Neuronal stem cell (in vitro differentiated cells): ENCODE data around the gene PARD3.

Source experiments
- DNase-seq: peaks from one replicate; pipeline ENCODE4 v3.0.0-alpha.2; 2013; ENCODE audit warnings: low spot score
- H2AFZ ChIP-seq: one replicate; pipeline ENCODE4 v1.6.1; 2013; ENCODE audit warnings: mild to moderate bottlenecking, low read length, inconsistent platforms
- H2AK5ac ChIP-seq: 2 replicates; pipeline ENCODE4 v1.6.1; 2013; ENCODE audit warnings: low read depth, mild to moderate bottlenecking, inconsistent platforms, low read length, moderate library complexity, mixed read lengths
- H2BK120ac ChIP-seq: 2 replicates; pipeline ENCODE4 v1.6.1; 2013; ENCODE audit warnings: low read depth, mild to moderate bottlenecking, inconsistent platforms, low read length, moderate library complexity, mixed read lengths
- H2BK12ac ChIP-seq: one replicate; pipeline ENCODE4 v1.6.1; 2013; ENCODE audit warnings: low read length, inconsistent platforms
- H2BK15ac ChIP-seq: 2 replicates; pipeline ENCODE4 v1.6.1; 2013; ENCODE audit warnings: mild to moderate bottlenecking, low read length, inconsistent platforms, mixed read lengths
- H2BK5ac ChIP-seq: one replicate; pipeline ENCODE4 v1.6.1; 2013; ENCODE audit warnings: inconsistent platforms, mild to moderate bottlenecking, low read length, moderate library complexity
- H3K14ac ChIP-seq: one replicate; pipeline ENCODE4 v1.6.1; 2013; ENCODE audit warnings: low read length, inconsistent platforms
- H3K18ac ChIP-seq: 2 replicates; pipeline ENCODE4 v1.6.1; 2013; ENCODE audit warnings: low read length, inconsistent platforms
- H3K23ac ChIP-seq: 2 replicates; pipeline ENCODE4 v1.6.1; 2013; ENCODE audit warnings: low read depth, mild to moderate bottlenecking, mixed read lengths, low read length, inconsistent platforms; ENCODE audit not compliant: poor library complexity
- H3K27ac ChIP-seq: replicated peaks from 3 replicates; pipeline ENCODE4 v1.5.1; 2013; ENCODE audit warnings: low read length, inconsistent platforms
- H3K27me3 ChIP-seq, 3 experiments: 2 replicates each; pipeline ENCODE4 v1.6.1; 2013; ENCODE audit warnings: low read length in 3 of 3, mild to moderate bottlenecking in 2 of 3, inconsistent platforms in 1 of 3, low read depth in 1 of 3, mixed read lengths in 1 of 3, moderate library complexity in 1 of 3; ENCODE audit not compliant: control insufficient read depth in 3 of 3, insufficient read depth in 3 of 3
- H3K36me3 ChIP-seq, 2 donors: replicated peaks in 1 of 2; 2 replicates each; pipeline ENCODE4 v1.6.1; 2013; ENCODE audit warnings: low read length in 2 of 2; ENCODE audit not compliant: control insufficient read depth in 2 of 2, insufficient read depth in 2 of 2
- H3K4ac ChIP-seq: 2 replicates; pipeline ENCODE4 v1.6.1; 2013; ENCODE audit warnings: inconsistent platforms, mild to moderate bottlenecking, low read length, moderate library complexity
- H3K4me1 ChIP-seq, 2 donors: 1 replicate in 1 of 2; 2 replicates in 1 of 2; pipeline ENCODE4 v1.6.1; 2013; ENCODE audit warnings: low read length in 2 of 2, low read depth in 1 of 2; ENCODE audit not compliant: control insufficient read depth in 2 of 2, insufficient read depth in 1 of 2
- H3K4me2 ChIP-seq: one replicate; pipeline ENCODE4 v1.6.1; 2013; ENCODE audit warnings: mild to moderate bottlenecking, low read length, inconsistent platforms; ENCODE audit not compliant: insufficient read depth, poor library complexity, severe bottlenecking
- H3K4me3 ChIP-seq, 2 donors: 2 replicates each; pipeline ENCODE4 v1.5.1; 2013; ENCODE audit warnings: low read length in 2 of 2, mild to moderate bottlenecking in 2 of 2, inconsistent platforms in 1 of 2, moderate library complexity in 1 of 2
- H3K79me1 ChIP-seq: one replicate; pipeline ENCODE4 v1.6.1; 2013; ENCODE audit warnings: low read depth, mild to moderate bottlenecking, inconsistent platforms, low read length, moderate library complexity
- H3K9ac ChIP-seq: one replicate; pipeline ENCODE4 v1.6.1; 2013; ENCODE audit warnings: mild to moderate bottlenecking, low read depth, low read length, inconsistent platforms; ENCODE audit not compliant: poor library complexity
- H3K9me3 ChIP-seq, 2 donors: replicated peaks in 1 of 2; 2 replicates each; pipeline versions ENCODE3 to v1.6.1; 2013; ENCODE audit warnings: low read length in 2 of 2, mild to moderate bottlenecking in 2 of 2, inconsistent platforms in 1 of 2, low read depth in 1 of 2, mixed read lengths in 1 of 2, moderate library complexity in 1 of 2; ENCODE audit not compliant: control insufficient read depth in 2 of 2, insufficient read depth in 1 of 2
- H4K8ac ChIP-seq: one replicate; pipeline ENCODE4 v1.6.1; 2013; ENCODE audit warnings: low read depth, mild to moderate bottlenecking, inconsistent platforms, low read length, moderate library complexity
- H4K91ac ChIP-seq: one replicate; pipeline ENCODE4 v1.6.1; 2013; ENCODE audit warnings: low read length, low read depth, mild to moderate bottlenecking, inconsistent platforms; ENCODE audit not compliant: poor library complexity
- WGBS, 2 donors: extraction: QIAGEN DNeasy Blood & Tissue Kit; methylation state at CpG; one replicate each; pipeline ENCODE4 v1.1.7; 2013; ENCODE audit warnings: missing lambda C conversion rate in 2 of 2, mixed read lengths in 1 of 2; ENCODE audit not compliant: insufficient read length in 2 of 2, insufficient replicate concordance in 1 of 2; ENCODE audit errors: extremely low coverage in 2 of 2; 5-methylcytosine and 5-hydroxymethylcytosine counted together

PARD3 gene

GRCh38 chr10:34236931-34237330 lies 578.2 kb downstream of the PARD3 start:
- Histone ChIP-seq H3K79me1 (no peaks in the 10 kb centered on the region), H3K14ac (no peak overlapping the region), H3K4me2 (no peak overlapping the region), H3K4ac (no peak overlapping the region), H4K91ac (no peak overlapping the region), H3K9me3 (peaks cover 1% of the 10 kb centered on the region in 2 donors), H3K18ac (no peak overlapping the region), H2BK12ac (no peak overlapping the region), H2AFZ (no peak overlapping the region), H3K23ac (no peak overlapping the region), H2BK15ac (no peak overlapping the region), H3K27me3 (no peaks in the 10 kb centered on the region), H4K8ac (no peak overlapping the region), H3K9ac (no peak overlapping the region), H3K36me3 (no peaks in the 10 kb centered on the region), H2BK120ac (no peak overlapping the region), H3K4me1 (peaks cover 5 to 20% of the 10 kb centered on the region in 2 donors), H3K4me3 (no peak overlapping the region), H2BK5ac (no peak overlapping the region), H3K27ac (no peak overlapping the region), H2AK5ac (no peak overlapping the region)
- DNase-seq: no peak
- no CpG with 5 or more reads among the region's 4 CpGs for WGBS, 2 donors

GRCh38 chr10:34235164-34235832 lies 579.8 kb downstream of the PARD3 start:
- H3K14ac ChIP-seq: no peak overlapping the region
- H3K23ac ChIP-seq: no peak overlapping the region
- WGBS, 2 donors: no CpG with 5 or more reads among the region's 7 CpGs
- no peaks in the 10 kb centered on the region for H3K79me1 ChIP-seq
- no peak overlapping the region for H3K18ac ChIP-seq
- no peak overlapping the region for H2BK120ac ChIP-seq
- no peak overlapping the region for H3K4me3 ChIP-seq
- H2BK12ac ChIP-seq: no peak overlapping the region
- peaks cover 0 to 1% of the 10 kb centered on the region in 2 donors for H3K9me3 ChIP-seq
- H3K4me2 ChIP-seq: no peak overlapping the region
- no peak overlapping the region for H2BK15ac ChIP-seq
- DNase-seq: no peak
- H2AFZ ChIP-seq: no peak overlapping the region
- no peaks in the 10 kb centered on the region for H3K27me3 ChIP-seq
- no peak overlapping the region for H4K91ac ChIP-seq
- no peaks in the 10 kb centered on the region for H3K36me3 ChIP-seq
- no peak overlapping the region for H4K8ac ChIP-seq
- H3K27ac ChIP-seq: no peak overlapping the region
- no peak overlapping the region for H2AK5ac ChIP-seq
- no peak overlapping the region for H2BK5ac ChIP-seq
- H3K4ac ChIP-seq: no peak overlapping the region
- no peak overlapping the region for H3K9ac ChIP-seq
- peaks cover 5 to 22% of the 10 kb centered on the region in 2 donors for H3K4me1 ChIP-seq

GRCh38 chr10:34232481-34232880 lies 582.6 kb downstream of the PARD3 start:
- Histone ChIP-seq H3K4me1 (peaks cover 1 to 11% of the 10 kb centered on the region in 2 donors), H3K4ac (no peak overlapping the region), H3K4me2 (no peak overlapping the region), H3K79me1 (no peaks in the 10 kb centered on the region), H4K8ac (no peak overlapping the region), H3K9ac (no peak overlapping the region), H3K9me3 (peaks cover 0 to 1% of the 10 kb centered on the region in 2 donors), H4K91ac (no peak overlapping the region), H2AK5ac (no peak overlapping the region), H3K4me3 (no peak overlapping the region), H3K18ac (no peak overlapping the region), H2BK5ac (no peak overlapping the region), H3K23ac (no peak overlapping the region), H3K27me3 (no peaks in the 10 kb centered on the region), H2BK15ac (no peak overlapping the region), H3K36me3 (no peaks in the 10 kb centered on the region), H2AFZ (no peak overlapping the region), H3K14ac (no peak overlapping the region), H2BK120ac (no peak overlapping the region), H3K27ac (no peak overlapping the region), H2BK12ac (no peak overlapping the region)
- DNase-seq: no peak
- no CpG with 5 or more reads among the region's 4 CpGs for WGBS, 2 donors

- no CpG with 5 or more reads among the region's 11 CpGs for WGBS, 2 donors
- no peak for DNase-seq
These were observed 583.5 kb downstream of the PARD3 start for GRCh38 chr10:34231441-34232180.

More at GRCh38 chr10:34231441-34232180, 583.5 kb downstream of the PARD3 start:
- Histone ChIP-seq H4K8ac (no peak overlapping the region), H3K4ac (no peak overlapping the region), H2BK12ac (no peak overlapping the region), H2BK120ac (no peak overlapping the region), H3K27me3 (no peaks in the 10 kb centered on the region), H4K91ac (no peak overlapping the region), H2BK15ac (no peak overlapping the region), H2AK5ac (no peak overlapping the region), H3K79me1 (no peaks in the 10 kb centered on the region), H3K4me1 (peaks cover 1 to 8% of the 10 kb centered on the region in 2 donors), H3K36me3 (no peaks in the 10 kb centered on the region), H3K23ac (no peak overlapping the region), H3K4me3 (no peak overlapping the region), H3K9me3 (peaks cover 1 to 6% of the 10 kb centered on the region in 2 donors), H3K4me2 (no peak overlapping the region), H3K14ac (no peak overlapping the region), H3K9ac (no peak overlapping the region), H2AFZ (no peak overlapping the region), H2BK5ac (no peak overlapping the region), H3K27ac (no peak overlapping the region), H3K18ac (no peak overlapping the region)
